ENCODE data around the gene MKNK1.

MKNK1 gene

GRCh38 chr1:46619656-46620258 is 15.7 kb upstream of the MKNK1 start:
- DNase-seq: no peak

GRCh38 chr1:46618754-46619415 is 14.8 kb upstream of the MKNK1 start:
- no peak for DNase-seq

GRCh38 chr1:46617833-46618232 is 13.8 kb upstream of the MKNK1 start:
- DNase-seq: no peak

- no peak for DNase-seq
Measured at GRCh38 chr1:46617108-46617800, 13.2 kb upstream of the MKNK1 start.

- peak; percentile 80 for DNase-seq
Measured at GRCh38 chr1:46616277-46617107, 12.4 kb upstream of the MKNK1 start, which contains the start of gene MOB3C. Gene MOB3C, minus strand, starts transcription at chr1:46616811. Its CDS starts 3,490 bp downstream, at chr1:46613321.

GRCh38 chr1:46615735-46616134 is 11.7 kb upstream of the MKNK1 start:
- DNase-seq: no peak

- DNase-seq: no peak
Measured at GRCh38 chr1:46615088-46615487, 11.0 kb upstream of the MKNK1 start.

GRCh38 chr1:46614604-46614984 is 10.5 kb upstream of the MKNK1 start:
- DNase-seq: no peak

GRCh38 chr1:46613661-46614603 is 9.9 kb upstream of the MKNK1 start:
- no peak for DNase-seq

- DNase-seq: no peak
Measured at GRCh38 chr1:46612937-46613660, 9.0 kb upstream of the MKNK1 start.

- no peak for DNase-seq
Measured at GRCh38 chr1:46611691-46612221, 7.7 kb upstream of the MKNK1 start.

- no peak for DNase-seq
Measured at GRCh38 chr1:46607345-46608130, 3.5 kb upstream of the MKNK1 start.

GRCh38 chr1:46606255-46606965 is 2.3 kb upstream of the MKNK1 start:
- no peak for DNase-seq

GRCh38 chr1:46605232-46605631 is 1.2 kb upstream of the MKNK1 start:
- no peak for DNase-seq

- DNase-seq: no peak
Measured at GRCh38 chr1:46603481-46603857, 599 bp downstream of the MKNK1 start.

- DNase-seq: no peak
Measured at GRCh38 chr1:46601257-46602007, 2.6 kb downstream of the MKNK1 start.

- no peak for DNase-seq
Measured at GRCh38 chr1:46599059-46599970, 4.8 kb downstream of the MKNK1 start.

All from right kidney (tissue), 1 donor.